GM18907 (cell line): ENCODE measurements around the gene COL6A2.
"Not testable (repeated sequence)": the region's sequence is repeated elsewhere in the genome, so short reads cannot be mapped to it uniquely, and the experiment has no call there.

Experiments
- ATAC-seq: cut with Tn5 transposase; IDR thresholded peaks from one replicate; pipeline ENCODE4 v1.9.1; 2021; ENCODE audit warnings: mild to moderate bottlenecking, moderate library complexity; ENCODE audit not compliant: unreplicated experiment

COL6A2 gene

DNA sequence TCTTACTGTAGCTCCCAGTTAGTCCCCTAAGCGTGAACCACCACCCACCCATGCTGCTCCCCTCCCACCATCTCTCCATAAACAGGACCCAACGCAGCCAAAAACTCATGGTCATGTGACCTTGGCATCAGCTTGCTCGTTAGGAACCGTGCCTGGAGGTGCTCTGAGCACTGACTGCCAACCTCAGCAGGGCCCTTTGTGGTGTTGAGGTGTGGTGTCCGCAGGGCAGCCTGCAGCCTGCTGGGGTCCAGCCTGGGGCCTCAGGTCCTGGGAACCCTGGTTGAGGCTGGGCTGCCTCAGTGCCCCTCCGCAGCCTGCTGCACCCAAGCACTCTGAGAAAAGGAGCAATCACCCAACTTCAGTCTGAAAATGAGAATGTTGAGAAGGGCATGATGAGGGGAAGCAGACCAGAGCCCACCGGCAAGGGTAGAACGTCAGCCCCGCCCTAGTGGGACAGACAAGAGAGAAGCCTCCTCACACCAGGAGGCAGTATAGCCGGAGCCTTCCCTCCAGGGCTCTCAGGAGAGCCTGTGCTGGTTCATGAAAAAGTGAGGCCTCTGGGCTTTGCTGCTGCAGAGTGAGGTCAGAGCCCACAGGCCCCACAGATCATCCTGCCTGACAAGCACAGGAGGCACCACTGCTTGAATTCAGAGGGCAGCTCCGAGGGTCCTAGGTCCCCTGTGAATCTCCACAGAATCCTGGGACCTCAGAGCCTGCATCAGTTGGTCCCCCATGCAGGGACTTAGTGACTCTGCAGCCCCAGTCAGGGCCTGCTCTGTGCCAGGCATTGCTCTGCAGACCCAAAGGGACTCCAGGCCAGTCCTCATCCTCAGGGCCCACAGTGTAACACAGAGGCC is 4.9 kb upstream of the COL6A2 start:
- no peak for ATAC-seq

DNA sequence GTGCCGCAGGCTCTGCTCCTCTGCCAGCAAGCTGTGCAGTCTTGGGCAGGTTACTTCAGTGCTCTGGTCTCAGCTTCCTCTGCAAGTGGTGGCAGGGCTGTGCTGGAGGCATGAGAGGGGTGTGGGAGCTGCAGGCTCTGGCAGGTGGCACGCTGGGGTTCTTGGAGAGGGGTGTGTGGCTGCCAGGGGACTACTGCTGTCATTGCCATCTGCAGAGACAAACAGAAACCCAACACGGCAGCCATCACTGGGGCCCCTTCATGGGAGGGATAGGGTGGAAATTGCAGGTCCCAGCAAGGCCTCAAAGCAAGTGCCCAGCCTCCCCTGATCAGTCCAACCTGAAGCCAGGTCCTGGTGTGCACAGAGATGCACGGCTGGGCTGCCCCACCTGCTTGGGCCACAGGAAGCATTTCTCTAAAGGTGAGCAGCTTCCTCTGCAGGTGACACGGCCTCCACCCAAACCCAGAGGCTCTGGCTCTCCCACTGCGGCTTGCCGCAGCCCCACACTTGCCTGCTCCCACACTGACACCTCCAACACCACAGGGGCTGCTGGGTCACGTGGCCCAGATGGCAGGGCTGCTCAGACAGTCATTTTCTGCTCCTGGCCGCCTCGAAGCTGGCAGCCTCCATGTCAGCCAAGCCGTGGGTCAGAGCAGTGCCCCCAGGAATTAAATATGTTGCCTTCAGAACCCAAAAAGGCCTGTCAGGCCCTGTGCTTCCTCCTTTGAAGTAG is 4.1 kb upstream of the COL6A2 start:
- no peak for ATAC-seq

DNA sequence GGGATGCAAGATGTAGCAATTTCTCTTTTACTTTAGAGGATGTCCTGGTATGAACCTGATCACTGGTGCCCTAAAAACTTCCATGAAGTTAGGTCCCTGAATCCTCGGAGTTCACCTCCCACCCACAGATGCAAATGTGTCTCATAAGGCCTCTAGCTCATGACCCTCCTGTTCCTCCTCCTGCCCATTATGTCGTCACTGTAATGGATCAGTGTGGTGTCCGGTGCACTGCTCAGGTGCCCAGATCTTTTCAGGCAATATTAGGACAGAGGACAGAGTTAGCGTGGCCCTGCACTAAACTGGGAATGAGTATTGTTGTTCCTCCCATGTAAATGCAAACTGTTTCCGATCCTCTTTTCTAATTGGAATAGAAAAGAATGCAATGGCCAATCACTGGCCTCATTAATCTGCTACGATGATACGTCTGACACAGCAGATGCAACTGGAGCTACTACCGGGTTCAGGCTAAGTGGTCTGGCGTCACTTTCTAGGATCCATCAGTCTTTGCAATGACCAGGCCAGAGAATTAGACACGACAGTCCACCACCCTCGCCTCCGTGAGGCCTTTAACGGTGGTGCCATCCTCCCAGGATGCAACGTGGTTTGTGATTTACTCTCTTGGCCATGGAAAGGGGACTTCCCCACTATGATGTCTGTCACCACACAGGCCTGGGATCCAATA is 3.4 kb upstream of the COL6A2 start:
- ATAC-seq: no peak

DNA sequence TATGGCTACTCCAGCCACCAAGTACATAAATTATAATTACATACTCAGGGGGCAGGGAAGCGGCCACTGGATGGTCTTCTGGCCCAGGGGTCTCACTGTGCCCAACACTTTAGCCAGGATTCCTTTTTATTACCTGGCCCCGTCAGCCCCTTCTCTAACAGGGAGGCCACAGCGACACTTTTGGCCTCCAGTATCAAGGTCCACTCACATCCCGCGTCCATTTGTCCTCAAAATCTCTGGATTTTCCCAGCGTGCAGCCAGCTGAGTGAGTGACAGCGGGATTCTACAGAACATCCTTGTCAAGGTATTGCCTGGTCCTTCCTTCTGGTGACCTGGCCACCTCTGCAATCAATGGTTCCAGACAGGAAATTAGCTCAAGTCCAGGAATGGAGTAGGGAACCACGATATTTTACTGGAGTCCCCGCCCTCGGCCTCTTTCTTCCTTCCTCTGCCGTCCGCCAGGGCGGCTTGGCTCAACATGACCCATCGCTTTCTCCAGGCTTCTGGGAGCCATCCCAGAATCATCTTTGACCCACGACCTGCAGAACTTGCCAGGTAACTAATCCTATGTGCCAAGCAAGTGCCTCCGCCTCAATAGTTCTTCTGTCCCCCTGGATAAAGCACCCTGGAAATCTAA is 2.7 kb upstream of the COL6A2 start:
- ATAC-seq: no peak

DNA sequence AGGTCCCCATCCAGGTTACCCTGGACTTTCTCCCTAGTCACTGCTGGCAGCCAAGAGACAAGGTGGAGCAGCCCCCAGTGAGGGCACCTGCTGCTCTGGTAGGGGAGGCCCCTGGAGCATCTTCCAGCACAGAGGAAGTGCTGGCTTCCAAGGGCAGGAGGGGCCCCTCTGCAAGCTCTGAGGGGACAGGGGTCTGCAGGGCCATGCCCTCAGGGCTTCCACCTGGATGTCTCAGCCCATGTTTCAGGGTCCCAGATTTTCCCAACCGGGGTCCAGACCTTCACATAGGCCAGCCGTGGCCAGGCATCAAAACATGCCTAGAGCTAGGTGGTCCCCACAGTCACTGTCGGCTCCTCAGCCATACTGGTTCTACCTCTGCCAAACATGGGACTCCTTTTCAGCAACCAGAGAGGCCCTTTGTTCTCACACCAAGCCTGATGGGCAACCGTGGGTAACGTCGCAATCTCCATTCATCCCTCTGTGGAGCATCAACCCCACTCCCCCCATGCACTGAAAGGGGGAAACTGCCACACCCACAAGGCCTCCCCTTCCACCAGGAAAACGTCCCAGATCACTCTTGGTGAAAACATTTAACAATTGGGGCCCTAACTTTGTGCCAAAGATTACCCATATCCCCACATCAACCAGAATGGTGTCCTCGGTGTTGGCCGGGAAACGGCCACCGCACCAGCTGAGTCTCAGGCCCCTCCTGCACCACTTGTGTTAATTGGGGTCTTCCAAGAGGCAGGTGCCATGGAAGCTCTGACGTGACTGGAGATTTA is 1.9 kb upstream of the COL6A2 start:
- no peak for ATAC-seq

DNA sequence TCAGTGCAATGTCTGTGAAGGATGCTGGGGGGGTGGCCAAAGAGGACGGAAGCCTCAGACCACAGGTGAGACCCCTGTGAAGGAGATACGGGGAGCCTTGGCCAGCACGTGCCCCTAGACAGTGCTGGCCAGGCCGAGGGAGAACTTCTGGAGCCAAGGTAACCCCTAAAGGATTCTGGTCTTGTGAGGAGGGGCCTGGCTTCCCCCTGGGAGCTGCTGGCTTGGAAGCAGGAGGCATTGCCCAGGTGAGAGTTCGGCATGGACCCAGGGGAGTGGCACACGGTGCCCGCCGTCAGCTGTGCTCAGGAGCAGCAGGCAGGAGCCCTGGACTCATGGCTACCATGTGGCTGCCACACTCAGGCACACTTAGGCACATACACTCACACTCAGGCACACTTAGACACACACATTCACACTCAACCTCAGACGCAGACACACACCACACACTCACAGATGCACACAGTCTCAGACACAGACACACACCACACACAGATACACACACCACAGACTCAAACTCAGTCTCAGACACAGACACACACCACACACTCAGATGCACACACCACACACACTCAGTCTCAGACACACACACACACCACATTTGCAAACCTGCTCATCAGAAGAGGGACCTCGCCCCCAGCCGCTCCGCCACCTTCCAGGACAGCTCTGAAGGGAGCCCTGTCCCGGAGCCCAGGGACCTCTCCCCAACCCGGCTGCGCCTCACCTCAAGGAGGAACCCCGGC is 1.1 kb upstream of the COL6A2 start:
- ATAC-seq: no peak

DNA sequence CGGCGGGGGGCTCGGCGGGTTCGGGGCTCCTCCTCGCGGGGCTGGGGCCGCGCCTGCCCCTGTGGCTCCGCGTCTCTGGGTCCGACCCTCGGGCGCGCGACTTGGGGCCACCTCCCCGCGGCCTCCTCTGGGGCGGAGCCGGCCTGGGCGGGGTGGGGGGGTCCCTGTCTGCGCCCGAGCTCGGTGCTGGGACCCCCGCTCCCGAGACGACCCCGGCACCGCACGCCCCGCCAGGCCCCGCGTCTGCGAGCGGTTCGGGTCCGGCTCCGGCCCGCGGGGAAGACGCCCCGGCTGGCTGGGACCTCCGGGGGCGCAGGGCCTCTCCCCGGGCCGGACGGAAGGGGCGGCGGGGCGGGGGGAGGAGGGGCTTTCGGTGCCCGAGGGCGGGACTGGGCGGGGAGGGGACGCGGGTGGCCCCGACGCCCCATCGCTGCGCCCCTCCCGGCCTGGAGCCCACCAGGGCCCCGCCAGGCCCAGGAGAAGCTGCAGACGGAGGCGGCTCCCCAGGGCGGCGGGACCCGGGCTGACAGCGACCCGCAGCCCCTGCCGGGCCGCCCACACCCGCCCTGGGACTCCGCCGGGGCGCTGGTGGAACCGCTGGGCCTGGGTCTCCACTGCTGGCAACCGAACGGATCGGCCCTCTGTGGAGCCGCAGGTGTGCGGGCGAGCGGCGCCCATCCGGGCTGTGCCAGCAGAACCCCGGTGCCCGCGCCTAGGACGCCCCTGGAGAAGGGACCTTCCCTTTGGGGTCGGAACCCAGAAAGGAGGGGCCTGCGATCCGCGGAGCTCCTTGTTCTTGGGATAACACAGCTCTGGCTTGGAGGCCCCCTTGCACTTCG is 610 bp downstream of the COL6A2 start:
- no peak for ATAC-seq

DNA sequence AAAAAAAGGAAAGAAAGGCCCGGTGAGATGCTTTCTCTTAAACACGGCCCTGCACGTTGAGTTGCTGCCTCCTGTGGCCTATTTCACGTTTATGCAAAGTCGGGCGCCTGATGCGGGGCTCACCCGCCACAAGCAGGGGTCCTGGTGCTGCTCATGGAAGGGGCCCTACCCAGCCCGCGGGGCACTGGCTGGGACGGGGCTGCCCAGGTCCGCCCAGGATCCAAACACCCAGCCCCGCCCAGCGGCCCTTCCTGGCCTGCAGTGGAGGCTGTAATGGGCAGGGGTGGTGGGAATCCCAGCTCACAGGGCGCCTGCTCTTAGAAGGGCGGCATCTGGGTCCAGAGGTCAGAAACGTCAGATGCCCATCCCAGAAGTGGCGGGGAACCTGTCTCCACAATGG is 1.6 kb downstream of the COL6A2 start:
- no peak for ATAC-seq

DNA sequence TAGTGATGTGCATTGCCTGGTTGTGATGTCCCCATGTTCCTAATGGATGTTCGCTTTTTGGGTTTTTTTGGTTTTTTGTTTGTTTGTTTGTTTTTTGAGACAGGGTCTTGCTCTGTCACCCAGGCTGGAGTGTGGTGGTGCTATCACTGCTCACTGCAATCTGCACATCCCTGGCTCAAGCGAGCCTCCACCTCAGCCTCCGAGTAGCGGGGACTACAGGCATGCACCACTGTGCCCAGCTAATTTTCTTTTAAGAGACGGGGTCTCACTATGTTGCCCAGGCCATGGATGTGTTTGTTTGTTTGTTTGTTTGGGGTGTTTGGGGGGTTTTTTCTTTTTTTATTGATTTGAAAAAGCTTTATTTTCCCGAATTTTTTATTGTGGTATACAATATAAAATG is 2.1 kb downstream of the COL6A2 start:
- ATAC-seq: no peak

DNA sequence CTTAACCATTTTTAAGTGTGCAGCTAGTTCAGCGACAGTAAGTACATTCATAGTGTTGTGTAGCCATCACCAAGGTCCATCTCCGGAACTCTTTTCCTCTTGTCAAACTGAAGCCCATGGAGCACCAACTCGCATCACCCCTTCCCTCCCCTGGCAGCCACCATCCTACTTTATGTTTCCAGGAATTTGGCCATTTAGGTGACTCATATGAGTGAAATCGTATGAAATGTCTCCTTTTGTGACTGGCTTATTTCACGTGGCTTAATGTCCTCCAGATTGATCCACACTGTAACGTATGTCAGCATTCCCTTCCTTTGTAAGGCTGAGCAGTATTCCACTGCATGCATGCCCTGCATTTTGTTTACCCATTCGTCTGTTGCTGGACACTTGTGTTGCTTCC is 2.5 kb downstream of the COL6A2 start:
- ATAC-seq: no peak

DNA sequence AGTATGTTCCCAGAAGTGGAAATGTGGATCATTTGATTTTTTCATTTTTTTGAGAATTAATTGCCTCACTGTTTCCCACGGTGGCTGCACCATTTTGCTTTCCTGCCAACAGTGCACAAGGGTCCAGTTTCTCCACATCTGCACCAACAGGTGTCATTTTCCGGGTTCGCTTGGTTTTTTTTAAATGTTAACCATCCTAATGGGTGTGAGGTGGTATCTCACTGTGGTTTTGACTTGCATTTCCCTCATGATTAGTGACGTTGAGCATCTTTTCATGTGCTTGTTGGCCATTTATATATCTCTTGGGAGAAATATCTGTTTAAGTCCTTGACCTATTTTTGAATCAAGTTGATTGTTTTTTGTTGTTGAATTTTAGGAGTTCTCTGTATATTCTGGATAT is 3.0 kb downstream of the COL6A2 start:
- ATAC-seq: no peak

DNA sequence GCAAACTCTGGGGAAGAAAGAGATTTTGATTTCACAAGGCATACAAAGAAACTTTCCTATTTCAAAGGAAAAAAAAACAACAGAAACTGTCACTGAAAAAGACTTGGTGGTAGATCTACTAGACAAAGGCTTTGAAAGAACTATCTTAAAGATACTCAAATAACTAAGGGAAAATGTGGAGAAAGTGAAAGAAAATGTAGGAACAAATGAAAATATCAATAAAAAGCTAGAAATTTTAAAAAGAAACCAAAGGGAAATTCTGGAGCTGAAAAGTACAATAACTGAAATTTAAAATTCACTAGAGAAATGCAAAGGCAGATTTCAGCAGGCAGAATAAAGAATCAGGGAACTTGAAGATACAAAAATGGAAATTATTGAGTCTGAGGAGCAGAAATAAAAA is 6.2 kb downstream of the COL6A2 start:
- ATAC-seq: no peak

DNA sequence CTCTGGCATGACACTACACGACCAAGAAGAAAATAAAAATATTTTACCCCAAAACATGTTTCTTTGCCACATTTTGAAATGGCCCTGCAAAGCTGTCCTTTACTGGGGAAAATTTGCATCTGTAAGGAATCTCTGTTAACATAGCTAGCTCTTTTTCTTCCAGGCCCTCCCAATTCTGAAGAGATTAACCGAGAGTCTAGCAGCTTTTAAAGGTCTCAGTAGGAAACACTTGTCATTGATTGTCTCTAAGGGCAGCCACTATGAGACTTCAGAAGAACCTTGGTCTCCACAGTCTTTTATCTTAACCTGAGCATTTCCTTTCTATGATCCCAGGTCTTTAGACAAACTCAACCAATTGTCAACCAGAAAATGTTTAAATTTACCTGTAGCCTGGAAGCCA is 9.5 kb downstream of the COL6A2 start:
- ATAC-seq: not testable (repeated sequence)

DNA sequence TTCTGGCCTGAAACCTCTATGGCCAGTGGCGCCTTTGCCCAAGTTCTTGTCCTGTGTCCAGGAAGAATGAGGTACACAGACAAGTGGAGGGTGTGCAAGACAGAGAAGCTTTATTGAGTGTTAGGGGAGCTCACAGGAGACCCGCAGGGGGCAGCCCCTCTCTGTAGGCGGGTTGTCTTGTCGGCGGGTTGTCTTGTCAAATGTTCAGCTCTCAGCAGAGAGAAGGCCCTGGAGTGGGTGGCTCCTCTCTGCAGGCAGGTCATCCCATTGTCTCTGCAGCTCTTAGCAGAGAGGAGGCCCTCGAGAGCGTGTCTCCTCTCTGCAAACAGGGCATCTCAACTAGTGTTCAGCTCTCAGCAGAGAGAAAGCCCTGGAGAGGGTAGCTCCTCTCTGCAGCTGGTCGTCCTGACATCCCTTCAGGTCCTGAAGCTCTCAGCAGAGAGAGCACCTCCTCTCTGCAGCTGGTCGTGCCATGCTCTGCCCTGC is 11.0 kb downstream of the COL6A2 start:
- no peak for ATAC-seq

DNA sequence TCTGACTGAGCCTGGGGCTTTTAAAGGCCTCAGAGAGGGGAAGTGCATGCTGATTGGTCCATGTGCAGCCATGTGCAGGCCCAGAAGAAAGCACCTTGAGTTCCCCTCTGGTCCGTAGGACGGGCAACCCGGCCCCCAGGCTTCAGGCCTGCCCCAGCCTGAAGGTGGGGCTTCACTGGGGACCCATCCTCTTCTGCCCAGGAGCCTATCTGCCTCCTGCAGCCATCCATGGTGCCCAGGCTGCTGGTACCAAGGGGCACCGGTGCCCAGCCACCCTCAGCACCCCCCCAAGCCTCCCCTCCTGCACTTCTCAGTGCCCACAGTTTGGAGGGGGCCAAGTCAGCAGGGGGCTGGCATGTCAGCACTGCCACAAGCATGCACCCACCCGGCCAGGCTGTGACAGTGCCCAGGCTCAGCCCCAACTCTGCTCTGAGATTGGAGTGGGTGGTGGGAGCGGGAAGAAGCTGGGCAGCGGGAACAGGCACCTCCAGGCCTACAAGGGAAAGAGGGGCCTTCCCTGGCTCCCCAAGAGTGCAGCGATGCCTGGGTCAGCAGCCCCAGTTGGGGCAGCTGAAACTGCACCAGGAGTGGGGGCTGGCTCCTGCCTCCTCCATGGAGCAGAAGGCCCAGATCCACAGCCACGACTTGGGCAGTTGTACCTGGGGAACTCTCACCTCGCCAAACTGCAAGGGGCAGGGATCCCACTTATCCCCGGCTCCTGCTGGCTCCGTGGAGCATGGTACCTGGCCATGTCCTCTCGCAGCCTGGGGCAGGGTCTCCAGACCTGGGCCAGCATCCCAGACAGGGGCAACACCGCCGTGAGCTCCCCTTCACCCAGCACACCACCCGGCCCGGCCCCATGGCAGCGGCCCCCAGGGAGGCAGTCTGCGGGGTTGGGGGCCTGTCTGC is 11.7 kb downstream of the COL6A2 start:
- ATAC-seq: no peak

DNA sequence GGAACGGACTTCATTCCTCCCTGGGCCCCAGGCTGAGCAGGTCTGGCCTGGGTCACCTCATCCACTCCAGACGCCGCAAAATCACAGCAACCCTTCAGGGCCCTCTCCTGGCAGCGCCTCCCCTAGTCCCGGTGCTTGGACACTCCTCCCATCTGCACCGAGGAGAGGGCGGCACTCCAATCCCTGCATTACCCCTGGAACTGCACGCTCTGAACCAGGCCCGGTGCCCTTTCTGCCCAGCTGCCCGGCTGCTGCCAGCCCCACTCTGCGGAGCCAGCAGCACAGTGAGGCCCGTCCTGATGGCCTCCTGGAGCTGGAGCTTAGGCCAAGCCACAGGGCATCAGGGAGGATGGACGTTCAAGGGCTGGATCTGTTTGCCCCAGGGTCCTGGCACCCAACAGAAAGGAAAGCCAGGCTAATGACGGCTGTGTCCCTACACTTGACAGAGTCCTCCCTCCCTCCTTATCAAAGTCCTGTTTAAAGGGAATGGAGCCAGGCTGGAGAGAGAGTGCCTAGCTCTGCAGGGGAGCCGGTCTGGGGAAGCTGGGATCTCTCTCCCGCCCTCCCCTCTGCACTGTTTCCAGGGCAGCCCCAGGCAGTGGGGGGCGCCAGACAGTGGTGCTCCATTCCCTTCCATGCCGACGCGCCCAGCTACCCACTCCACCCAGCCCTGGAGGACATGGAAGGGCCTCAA is 12.7 kb downstream of the COL6A2 start:
- no peak for ATAC-seq

DNA sequence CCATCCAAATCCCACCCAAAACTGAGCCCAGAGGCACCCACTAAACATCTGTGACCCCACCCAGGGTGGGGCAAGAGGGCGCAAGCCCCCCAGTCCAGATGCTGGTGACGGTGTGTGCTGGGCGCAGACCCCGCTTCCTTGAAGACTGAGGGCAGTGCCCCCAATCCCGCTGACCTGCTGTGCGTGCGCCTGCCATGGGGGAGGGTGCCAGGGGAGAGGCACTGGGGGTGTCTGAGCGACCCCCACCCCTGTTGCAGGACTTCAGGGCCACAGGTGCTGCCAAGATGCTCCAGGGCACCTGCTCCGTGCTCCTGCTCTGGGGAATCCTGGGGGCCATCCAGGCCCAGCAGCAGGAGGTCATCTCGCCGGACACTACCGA is 13.3 kb downstream of the COL6A2 start:
- no peak for ATAC-seq
